GM23248 (cell line): ENCODE measurements around the gene TRPM3. TPM values are rescaled to one million over a fixed set of nuclear protein-coding genes. Genes with fewer than 3 reads are reported as not detected.

Experiments used
- DNase-seq: peaks from one replicate; pipeline ENCODE4 v3.0.0-alpha.2; 2015
- H2AFZ ChIP-seq: fragments of 200-600 bp; sonication (generic); 2 replicates; pipeline ENCODE4 v1.6.1; 2016; ENCODE audit warnings: antibody characterized with exemption
- H3F3A ChIP-seq: fragments of 200-600 bp; sonication (generic); 2 replicates; pipeline ENCODE4 v1.6.1; 2016; ENCODE audit warnings: mild to moderate bottlenecking, antibody characterized with exemption, mixed run types; ENCODE audit not compliant: insufficient read depth
- H3K27ac ChIP-seq: fragments of 200-600 bp; sonication (generic); 2 replicates; pipeline ENCODE4 v1.5.1; 2016; ENCODE audit warnings: mild to moderate bottlenecking
- H3K27me3 ChIP-seq: fragments of 200-600 bp; sonication (generic); replicated peaks from 2 replicates; pipeline ENCODE4 v1.6.1; 2016; ENCODE audit warnings: mild to moderate bottlenecking; ENCODE audit not compliant: insufficient read depth
- H3K36me3 ChIP-seq: fragments of 200-600 bp; sonication (generic); 2 replicates; pipeline ENCODE4 v1.6.1; 2016; ENCODE audit warnings: low read depth, mild to moderate bottlenecking
- H3K4me1 ChIP-seq: fragments of 200-600 bp; sonication (generic); 2 replicates; pipeline ENCODE4 v1.6.1; 2016; ENCODE audit warnings: mild to moderate bottlenecking; ENCODE audit not compliant: insufficient read depth
- H3K4me2 ChIP-seq: fragments of 200-600 bp; sonication (generic); one replicate; pipeline ENCODE4 v1.6.1; 2016; ENCODE audit warnings: mild to moderate bottlenecking; ENCODE audit not compliant: unreplicated experiment
- H3K4me3 ChIP-seq: fragments of 200-600 bp; sonication (generic); 2 replicates; pipeline ENCODE4 v1.5.1; 2016; ENCODE audit warnings: mild to moderate bottlenecking
- H3K79me2 ChIP-seq: fragments of 200-600 bp; sonication (generic); 2 replicates; pipeline ENCODE4 v1.6.1; 2016; ENCODE audit warnings: mild to moderate bottlenecking; ENCODE audit not compliant: insufficient read depth
- H3K9ac ChIP-seq: fragments of 200-600 bp; sonication (generic); 2 replicates; pipeline ENCODE4 v1.6.1; 2016; ENCODE audit warnings: mild to moderate bottlenecking
- H3K9me2 ChIP-seq: fragments of 200-600 bp; sonication (generic); 2 replicates; pipeline ENCODE4 v1.6.1; 2016; ENCODE audit warnings: mixed run types, mild to moderate bottlenecking, moderate library complexity; ENCODE audit not compliant: insufficient read depth
- H3K9me3 ChIP-seq: fragments of 200-600 bp; sonication (generic); one replicate; pipeline ENCODE4 v1.6.1; 2017; ENCODE audit warnings: low read depth
- H4K20me1 ChIP-seq: fragments of 200-600 bp; sonication (generic); 2 replicates; pipeline ENCODE4 v1.6.0; 2016; ENCODE audit not compliant: insufficient read depth
- EZH2 ChIP-seq: fragments of 200-600 bp; sonication (generic); IDR thresholded peaks from 2 replicates; pipeline ENCODE4 v1.6.1; 2018; ENCODE audit warnings: antibody characterized with exemption, mild to moderate bottlenecking; ENCODE audit not compliant: insufficient read depth, poor library complexity, severe bottlenecking
- EZH2phosphoT487 ChIP-seq: fragments of 200-600 bp; sonication (generic); IDR thresholded peaks from 2 replicates; pipeline ENCODE4 v1.6.1; 2018; ENCODE audit warnings: antibody characterized with exemption, moderate library complexity, mild to moderate bottlenecking, low read depth; ENCODE audit not compliant: insufficient read depth
- WGBS, 2 experiments: methylation state at CpG; one replicate each; pipeline ENCODE4 v1.1.6; 2015 to 2017; ENCODE audit warnings: low lambda C conversion rate in 2 of 2, low coverage in 1 of 2; ENCODE audit errors: missing lambda C conversion rate in 2 of 2; 5-methylcytosine and 5-hydroxymethylcytosine counted together
- in situ Hi-C: fragments of 300-500 bp; cut with MboI; formaldehyde crosslinking; loops from 2 replicates; pipeline ENCODE4 v1.15.0; 2020
- polyA plus RNA-seq: library from polyadenylated mRNA; unstranded; fragments of >200 nt; fragmentation: Nextera tagmentation; extraction: Ambion mirVana; gene quantifications from 2 replicates; pipeline ENCODE4 v1.2.1, GENCODE V29; 2016
- total RNA-seq: library from RNA; depleted of rRNA; stranded (reverse); fragments of >200 nt; shearing (Covaris generic); gene quantifications from 2 replicates; pipeline ENCODE4 v1.2.3, GENCODE V29; 2014; rRNA removed

Gene TRPM3
- total RNA-seq = not detected in 2 replicates
- polyA plus RNA-seq = not detected in 2 replicates

DNA sequence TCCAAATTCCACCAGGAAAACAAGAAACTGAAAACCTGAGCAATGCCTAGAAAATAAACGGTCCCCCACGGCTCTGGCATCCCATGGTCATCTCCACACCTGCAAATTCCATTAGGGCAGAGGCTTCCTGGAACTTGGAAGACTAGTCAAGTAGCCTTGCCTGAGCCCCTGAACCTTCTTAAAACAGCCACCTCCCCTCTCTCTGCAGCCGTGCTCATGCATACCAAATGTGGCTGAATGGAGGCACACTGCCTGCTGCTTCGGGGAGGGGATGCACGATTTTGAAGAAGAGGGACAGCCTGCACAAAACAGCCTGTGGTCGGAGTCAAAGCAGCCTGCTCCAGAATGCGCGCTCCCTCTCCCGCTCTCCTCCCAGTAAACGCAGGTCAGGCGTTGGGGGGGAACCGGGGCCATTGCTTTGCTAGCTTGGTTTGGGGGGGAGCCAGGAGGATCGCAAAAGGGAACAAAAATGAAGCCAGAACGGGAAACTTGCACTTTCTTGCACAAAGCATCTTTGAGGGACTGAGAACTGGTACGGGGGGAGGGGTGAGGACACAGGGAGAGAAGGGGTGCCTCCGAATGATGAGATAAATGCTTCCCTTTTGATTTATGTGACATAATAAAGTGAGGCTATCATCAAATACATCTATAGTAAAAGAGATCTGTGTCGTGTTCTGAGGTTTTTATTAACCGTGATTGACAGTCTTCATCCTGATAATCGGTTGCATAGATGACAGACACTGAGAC lies at the start of gene TRPM3:
Gene TRPM3, minus strand, starts transcription at position 347 of the 747 bp plus-strand sequence. Its CDS starts 267 bp downstream, at position 80.
- Histone ChIP-seq H3K27ac (no peak within 1 kb of the TSS), H3K27me3 (peaks cover 20% of the 10 kb centered on the region), H3K9ac (no peak within 1 kb of the TSS), H4K20me1 (no peaks in the 10 kb centered on the region), H2AFZ (no peak within 1 kb of the TSS), H3K9me2 (no peaks in the 10 kb centered on the region), H3K4me3 (no peak within 1 kb of the TSS), H3K4me1 (no peaks in the 10 kb centered on the region), H3K36me3 (no peaks in the 10 kb centered on the region), H3F3A (no peaks in the 10 kb centered on the region), H3K9me3 (no peaks in the 10 kb centered on the region), H3K79me2 (no peaks in the 10 kb centered on the region), H3K4me2 (no peak within 1 kb of the TSS)
- TF ChIP-seq EZH2 (no peak), EZH2phosphoT487 (no peak)
- in situ Hi-C loops = no loop called here
- WGBS, 2 experiments = 1% methylated on average over 19 of the region's 19 CpGs
- no peak for DNase-seq

DNA sequence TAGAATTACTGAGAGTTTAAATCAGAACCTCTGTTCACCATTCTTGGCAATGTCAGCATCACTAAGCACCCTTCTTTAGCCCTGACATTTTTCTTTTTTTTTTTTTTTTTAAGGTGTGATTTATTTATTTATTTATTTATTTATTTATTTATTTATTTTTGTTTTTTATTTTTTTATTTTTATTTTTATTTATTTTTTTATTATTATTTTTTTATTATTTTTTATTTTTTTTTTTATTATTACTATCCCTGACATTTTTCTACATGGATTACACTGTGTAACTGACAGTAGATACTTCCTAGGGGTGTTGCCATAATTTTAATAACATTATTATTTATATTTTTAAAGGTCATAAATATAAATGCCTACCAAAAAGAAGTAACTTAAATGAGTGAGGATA lies 47.0 kb upstream of the TRPM3 start:
- H3K9me2 ChIP-seq = no peaks in the 10 kb centered on the region

DNA sequence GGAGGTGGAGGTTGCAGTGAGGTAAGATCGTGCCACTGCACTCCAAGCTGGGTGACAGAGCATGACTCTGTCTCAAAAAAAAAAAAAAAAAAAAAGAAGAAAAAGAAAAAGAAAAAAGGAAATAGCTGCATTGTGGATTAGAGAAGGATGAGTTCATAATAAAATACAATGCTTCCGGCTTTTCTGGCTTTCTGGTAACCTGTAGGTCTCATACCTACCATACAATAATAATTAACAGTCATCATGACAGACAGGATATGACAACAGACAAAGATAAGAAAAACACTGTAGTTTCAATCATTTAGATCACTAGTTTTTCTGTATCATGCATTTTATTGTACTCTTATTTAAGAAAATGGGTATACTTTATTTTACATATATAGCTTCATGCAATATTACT lies 40.7 kb upstream of the TRPM3 start:
- no peak for TF ChIP-seq EZH2
- no peak for TF ChIP-seq EZH2phosphoT487
- no peak overlapping the region for H3K4me3 ChIP-seq
- no peak overlapping the region for H3K4me2 ChIP-seq
- 34 to 53% methylated on average over 2 of the region's 2 CpGs for WGBS, 2 experiments
- H3K36me3 ChIP-seq = no peaks in the 10 kb centered on the region
- no peak for DNase-seq
- in situ Hi-C loops = no loop called here
- no peaks in the 10 kb centered on the region for H3F3A ChIP-seq
- no peaks in the 10 kb centered on the region for H3K4me1 ChIP-seq
- H3K79me2 ChIP-seq = no peaks in the 10 kb centered on the region
- H3K27me3 ChIP-seq = no peaks in the 10 kb centered on the region
- H3K9me2 ChIP-seq = no peaks in the 10 kb centered on the region
- H3K9ac ChIP-seq = no peak overlapping the region
- no peak overlapping the region for H2AFZ ChIP-seq
- H3K27ac ChIP-seq = no peak overlapping the region
- no peaks in the 10 kb centered on the region for H4K20me1 ChIP-seq
- H3K9me3 ChIP-seq = no peaks in the 10 kb centered on the region

More for the DNA sequence above, 47.0 kb upstream of the TRPM3 start:
- H3F3A ChIP-seq = no peaks in the 10 kb centered on the region
- no peak overlapping the region for H3K4me3 ChIP-seq
- no peak overlapping the region for H3K27ac ChIP-seq
- TF ChIP-seq EZH2 (no peak), EZH2phosphoT487 (no peak)
- H3K36me3 ChIP-seq = no peaks in the 10 kb centered on the region
- H3K4me2 ChIP-seq = no peak overlapping the region
- in situ Hi-C loops = no loop called here
- no peaks in the 10 kb centered on the region for H3K9me3 ChIP-seq
- no peaks in the 10 kb centered on the region for H4K20me1 ChIP-seq
- no peak for DNase-seq
- no peaks in the 10 kb centered on the region for H3K27me3 ChIP-seq
- H3K79me2 ChIP-seq = no peaks in the 10 kb centered on the region
- no peak overlapping the region for H3K9ac ChIP-seq
- no peak overlapping the region for H2AFZ ChIP-seq
- no peaks in the 10 kb centered on the region for H3K4me1 ChIP-seq

DNA sequence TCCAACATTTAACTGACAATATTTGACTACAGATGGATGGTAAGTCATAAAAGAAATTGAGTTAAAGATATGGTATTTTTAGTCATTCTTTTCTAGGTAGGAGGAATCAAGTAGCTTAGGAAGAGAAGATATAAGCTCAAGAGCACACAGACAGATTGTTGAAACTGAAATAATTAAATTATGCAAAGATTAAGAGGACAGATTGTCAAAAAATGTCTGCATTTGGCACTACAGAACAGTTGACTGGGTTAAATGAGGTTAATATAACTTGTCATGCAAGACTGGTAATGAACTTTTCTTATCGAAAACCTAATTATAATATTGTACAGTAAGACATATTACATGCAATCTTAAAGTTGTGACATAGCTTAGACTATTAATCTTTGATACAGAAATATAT lies 36.3 kb upstream of the TRPM3 start:
- Histone ChIP-seq H3K27me3 (no peaks in the 10 kb centered on the region), H2AFZ (no peak overlapping the region), H3K9ac (no peak overlapping the region), H4K20me1 (no peaks in the 10 kb centered on the region), H3K4me2 (no peak overlapping the region), H3K27ac (no peak overlapping the region), H3F3A (no peaks in the 10 kb centered on the region), H3K4me3 (no peak overlapping the region), H3K9me3 (no peaks in the 10 kb centered on the region), H3K79me2 (no peaks in the 10 kb centered on the region), H3K9me2 (no peaks in the 10 kb centered on the region), H3K4me1 (no peaks in the 10 kb centered on the region), H3K36me3 (no peaks in the 10 kb centered on the region)
- WGBS, 2 experiments = 14 to 24% methylated on average over 1 of the region's 1 CpG
- TF ChIP-seq EZH2 (no peak), EZH2phosphoT487 (no peak)
- in situ Hi-C loops = no loop called here
- DNase-seq = no peak
